Body of pancreas (tissue), 4 donors: ENCODE measurements around the gene SCGN. TPM values are rescaled to one million over a fixed set of nuclear protein-coding genes. Genes with fewer than 3 reads are reported as not detected.

ENCODE experiments used
- ATAC-seq: fragments of 150-250 bp; one replicate; pipeline ENCODE4 v1.9.1; 2016
- DNase-seq, 4 donors: peaks; one replicate each; pipeline ENCODE4 v3.0.0-alpha.2; 2019
- H3K27ac ChIP-seq, 4 donors: fragments of 200-600 bp; sonication (generic); 1 replicate in 3 of 4; 2 replicates in 1 of 4; pipeline versions ENCODE4 v1.5.1 to v1.6.1; 2016 to 2019; ENCODE audit warnings: mild to moderate bottlenecking in 1 of 4, mixed read lengths in 1 of 4, moderate library complexity in 1 of 4
- H3K27me3 ChIP-seq, 2 donors: fragments of 200-600 bp; sonication (generic); one replicate each; pipeline ENCODE4 v1.6.0; 2016; ENCODE audit warnings: mild to moderate bottlenecking in 1 of 2
- H3K36me3 ChIP-seq, 2 donors: fragments of 200-600 bp; sonication (generic); replicated peaks in 1 of 2; 2 replicates each; pipeline ENCODE4 v1.5.1; 2016; ENCODE audit warnings: low read depth in 2 of 2; ENCODE audit not compliant: insufficient read depth in 1 of 2
- H3K4me1 ChIP-seq: fragments of 200-600 bp; sonication (generic); one replicate; pipeline ENCODE4 v1.6.0; 2016
- H3K4me3 ChIP-seq, 2 donors: fragments of 200-600 bp; sonication (generic); 1 replicate in 1 of 2; 2 replicates in 1 of 2; pipeline ENCODE4 v1.5.1; 2016 to 2019
- H3K9me3 ChIP-seq, 3 donors: fragments of 200-600 bp; sonication (generic); 1 replicate in 2 of 3; 2 replicates in 1 of 3; pipeline ENCODE4 v1.5.1; 2016
- CTCF ChIP-seq, 7 experiments: fragments of 450-650 bp in 4 of 7; fragments of 200-600 bp in 3 of 7; sonication (generic) in 3 of 7; IDR thresholded peaks; one replicate each; pipeline ENCODE4 v1.5.1; 2016 to 2019; ENCODE audit warnings: antibody characterized with exemption in 7 of 7
- POLR2A ChIP-seq, 3 donors: fragments of 450-650 bp; IDR thresholded peaks; one replicate each; pipeline ENCODE4 v1.6.1; 2016; ENCODE audit warnings: antibody characterized with exemption in 3 of 3, mild to moderate bottlenecking in 2 of 3
- WGBS, 2 donors: methylation state at CpG; one replicate each; pipeline ENCODE4 v1.1.5; 2017; 5-methylcytosine and 5-hydroxymethylcytosine counted together
- intact Hi-C: fragments of 100-400 bp; cut with DNase I; formaldehyde crosslinking; loops from one replicate; pipeline ENCODE4 v1.15.1; 2023
- total RNA-seq, 2 donors: library from RNA; depleted of rRNA; stranded (reverse); fragments of >200 nt; gene quantifications; one replicate each; pipeline ENCODE4 v1.1.0, GENCODE V29; 2016

Gene SCGN
- total RNA-seq, 2 donors from 2014 or later: 26.7 to 38.1 TPM

- 73 to 80% methylated on average over 3 of the region's 3 CpGs for WGBS, 2 donors
- no peak overlapping the region for H3K27ac ChIP-seq
- no peak overlapping the region for H3K4me3 ChIP-seq
- H3K36me3 ChIP-seq: no peaks in the 10 kb centered on the region
- TF ChIP-seq POLR2A (IDR thresholded peaks at IDR 0.05): no peak
- TF ChIP-seq CTCF (IDR thresholded peaks at IDR 0.05): no peak
- H3K27me3 ChIP-seq: no peaks in the 10 kb centered on the region
- H3K4me1 ChIP-seq: no peaks in the 10 kb centered on the region
- no peak for DNase-seq
- intact Hi-C loops: no loop called here
- H3K9me3 ChIP-seq: no peaks in the 10 kb centered on the region
- ATAC-seq: no peak
Measured at GRCh38 chr6:25612666-25613065, 39.3 kb upstream of the SCGN start.

- TF ChIP-seq CTCF (IDR thresholded peaks at IDR 0.05): no peak
- no peak for TF ChIP-seq POLR2A (IDR thresholded peaks at IDR 0.05)
- WGBS, 2 donors: 51 to 62% methylated on average over 1 of the region's 1 CpG
Measured at GRCh38 chr6:25613415-25613814, 38.6 kb upstream of the SCGN start.

GRCh38 chr6:25614052-25614451 lies 38.0 kb upstream of the SCGN start:
- TF ChIP-seq CTCF (IDR thresholded peaks at IDR 0.05) (no peak), POLR2A (IDR thresholded peaks at IDR 0.05) (no peak)
- ATAC-seq: no peak
- no peaks in the 10 kb centered on the region for H3K9me3 ChIP-seq
- H3K27ac ChIP-seq: no peak overlapping the region
- no peaks in the 10 kb centered on the region for H3K4me1 ChIP-seq
- H3K27me3 ChIP-seq: no peaks in the 10 kb centered on the region
- intact Hi-C loops: no loop called here
- no peaks in the 10 kb centered on the region for H3K36me3 ChIP-seq
- WGBS, 2 donors: 77 to 81% methylated on average over 4 of the region's 4 CpGs
- no peak for DNase-seq
- no peak overlapping the region for H3K4me3 ChIP-seq

More at GRCh38 chr6:25613415-25613814, 38.6 kb upstream of the SCGN start:
- Histone ChIP-seq H3K27me3 (no peaks in the 10 kb centered on the region), H3K9me3 (no peaks in the 10 kb centered on the region), H3K4me1 (no peaks in the 10 kb centered on the region), H3K36me3 (no peaks in the 10 kb centered on the region), H3K4me3 (no peak overlapping the region), H3K27ac (no peak overlapping the region)
- intact Hi-C loops: no loop called here
- DNase-seq: no peak
- no peak for ATAC-seq

GRCh38 chr6:25615471-25615870 lies 36.5 kb upstream of the SCGN start:
- no peaks in the 10 kb centered on the region for H3K27me3 ChIP-seq
- H3K27ac ChIP-seq: no peak overlapping the region
- ATAC-seq (no peak), DNase-seq (no peak)
- H3K4me3 ChIP-seq: no peak overlapping the region
- 90 to 92% methylated on average over 1 of the region's 1 CpG for WGBS, 2 donors
- no peak for TF ChIP-seq CTCF (IDR thresholded peaks at IDR 0.05)
- TF ChIP-seq POLR2A (IDR thresholded peaks at IDR 0.05): no peak
- no peaks in the 10 kb centered on the region for H3K4me1 ChIP-seq
- H3K9me3 ChIP-seq: no peaks in the 10 kb centered on the region
- intact Hi-C loops: no loop called here
- H3K36me3 ChIP-seq: no peaks in the 10 kb centered on the region

GRCh38 chr6:25617997-25618396 lies 34.0 kb upstream of the SCGN start:
- no peak overlapping the region for H3K4me3 ChIP-seq
- DNase-seq (no peak), ATAC-seq (no peak)
- 90 to 92% methylated on average over 2 of the region's 2 CpGs for WGBS, 2 donors
- no peak for TF ChIP-seq CTCF (IDR thresholded peaks at IDR 0.05)
- TF ChIP-seq POLR2A (IDR thresholded peaks at IDR 0.05): no peak
- no peak overlapping the region for H3K27ac ChIP-seq
- no peaks in the 10 kb centered on the region for H3K9me3 ChIP-seq
- peaks cover 5% of the 10 kb centered on the region for H3K4me1 ChIP-seq
- intact Hi-C loops: no loop called here
- H3K36me3 ChIP-seq: no peaks in the 10 kb centered on the region
- H3K27me3 ChIP-seq: no peaks in the 10 kb centered on the region
